PFSK-1 (cell line): ENCODE data around the gene CYLD.

ENCODE experiments used
- FOXP2 ChIP-seq: optimal IDR thresholded peaks from 2 replicates; pipeline ENCODE3; 2011; ENCODE audit warnings: borderline replicate concordance, control low read depth, inconsistent platforms; ENCODE audit not compliant: insufficient read depth; ENCODE audit errors: extremely low read length, extremely low read depth
- POLR2AphosphoS5 ChIP-seq: IDR thresholded peaks from 2 replicates; pipeline ENCODE4 v1.6.1; 2012; ENCODE audit warnings: low read depth, mild to moderate bottlenecking, control low read depth, low read length, moderate library complexity
- REST ChIP-seq, 2 experiments: IDR thresholded peaks; 2 replicates each; pipeline versions ENCODE4 v1.6.1 to v1.8.0; 2011 to 2012; ENCODE audit warnings: low read depth in 2 of 2, low read length in 2 of 2, control low read depth in 1 of 2, inconsistent platforms in 1 of 2, mild to moderate bottlenecking in 1 of 2, moderate library complexity in 1 of 2; ENCODE audit not compliant: insufficient read depth in 1 of 2
- SIN3A ChIP-seq: IDR thresholded peaks from 2 replicates; pipeline ENCODE4 v1.6.1; 2012; ENCODE audit warnings: mild to moderate bottlenecking, low read length, moderate library complexity, borderline replicate concordance; ENCODE audit not compliant: insufficient read depth
- TAF1 ChIP-seq: IDR thresholded peaks from 2 replicates; pipeline ENCODE4 v1.6.1; 2012; ENCODE audit warnings: low read length, control low read depth, borderline replicate concordance; ENCODE audit not compliant: insufficient read depth

GRCh38 chr16:50844840-50845239 is 103.0 kb downstream of the CYLD start:
- TF ChIP-seq TAF1 (no peak), POLR2AphosphoS5 (no peak), REST (IDR thresholded peaks at IDR 0.05; ENCODE audit: insufficient read depth in 1 of 2, low read depth in 2 of 2, low read length in 2 of 2) (no peak), SIN3A (no peak), FOXP2 (no peak)
